Epidermal melanocyte (primary cell): ENCODE data around the gene RNF130.
"Not testable (repeated sequence)": the region's sequence is repeated elsewhere in the genome, so short reads cannot be mapped to it uniquely, and the experiment has no call there.

Experiments used
- DNase-seq: peaks from one replicate; pipeline ENCODE4 v3.0.0; 2011; ENCODE audit warnings: low spot score; ENCODE audit not compliant: insufficient read length

The RNF130 gene

GRCh38 chr5:179974946-179975712 is 96.4 kb downstream of the RNF130 start:
- DNase-seq: no peak

DNA sequence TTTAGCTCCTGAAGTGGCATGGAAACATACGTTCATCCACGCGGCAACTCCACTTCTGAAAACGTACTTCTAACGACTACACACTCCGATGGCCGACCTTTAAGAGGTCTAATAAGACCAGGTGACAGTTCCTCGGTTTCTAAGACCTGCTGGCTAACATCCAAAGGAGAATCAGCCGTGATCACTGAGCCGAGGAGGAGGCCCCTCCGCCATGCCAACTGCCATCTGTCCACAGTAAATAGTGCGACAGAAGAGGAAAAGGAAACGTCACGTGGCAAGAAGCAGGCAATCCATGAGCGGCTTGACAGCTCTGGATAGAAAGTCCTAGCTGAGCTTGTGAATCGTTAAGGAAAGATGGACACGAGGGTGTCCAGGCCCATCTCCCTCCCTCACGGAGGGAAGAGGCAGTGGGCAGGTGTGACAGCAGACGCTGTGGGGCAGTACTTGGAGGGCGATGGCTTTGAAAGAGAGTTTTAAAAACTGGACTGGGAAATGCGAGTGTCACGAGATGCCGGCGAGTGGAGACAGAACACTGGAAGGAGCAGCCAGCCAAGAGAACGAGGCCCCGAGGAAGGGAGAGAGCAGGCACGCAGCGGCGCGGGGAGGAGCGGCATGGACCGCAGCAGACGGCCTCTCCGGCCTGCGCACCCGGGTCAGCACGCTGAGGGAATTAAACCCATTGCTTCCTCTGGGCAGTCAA is 97.2 kb downstream of the RNF130 start:
- DNase-seq: no peak

DNA sequence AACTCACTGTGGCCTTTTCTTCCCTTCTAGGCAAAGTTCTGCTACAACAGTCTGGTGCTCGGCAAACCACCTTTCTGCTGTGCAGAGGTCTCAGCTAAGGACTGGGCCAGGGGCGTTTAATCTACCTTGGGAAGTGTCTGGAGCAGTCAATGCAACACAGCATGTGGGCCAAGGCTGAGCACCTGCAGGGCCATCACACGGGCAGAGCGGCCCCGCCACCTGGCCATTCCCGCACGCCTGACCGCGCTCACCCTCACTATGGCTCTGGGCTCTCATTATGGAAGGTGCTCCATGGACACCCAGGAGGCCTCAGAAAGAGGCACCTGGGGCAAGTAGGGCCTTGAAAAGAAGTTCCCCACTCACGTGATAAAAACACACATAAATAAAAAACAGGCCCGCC is 98.2 kb downstream of the RNF130 start:
- DNase-seq: no peak

- no peak for DNase-seq
Observed at GRCh38 chr5:179969110-179969509, 102.4 kb downstream of the RNF130 start.

- no peak for DNase-seq
Observed at GRCh38 chr5:179967489-179967888, 104.1 kb downstream of the RNF130 start.

DNA sequence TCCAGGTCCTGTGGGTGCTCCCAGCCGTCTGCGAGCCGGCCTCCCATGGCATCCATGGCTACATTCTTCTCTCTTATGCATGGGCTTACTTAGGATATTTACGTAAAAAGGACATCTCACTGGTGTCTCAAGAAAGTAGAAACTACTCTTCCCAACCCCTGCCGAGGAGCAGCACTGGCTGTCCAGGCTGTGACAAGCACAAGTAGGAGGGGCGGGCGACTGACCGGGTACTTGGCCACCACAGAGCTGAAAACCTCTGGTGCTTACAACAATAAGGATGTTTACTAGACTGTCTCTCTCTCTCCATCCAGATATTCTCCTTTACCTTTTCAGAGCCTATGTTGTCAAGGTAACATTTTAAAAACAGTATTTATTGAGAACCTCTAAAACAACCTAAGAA is 107.5 kb downstream of the RNF130 start:
- DNase-seq: no peak

DNA sequence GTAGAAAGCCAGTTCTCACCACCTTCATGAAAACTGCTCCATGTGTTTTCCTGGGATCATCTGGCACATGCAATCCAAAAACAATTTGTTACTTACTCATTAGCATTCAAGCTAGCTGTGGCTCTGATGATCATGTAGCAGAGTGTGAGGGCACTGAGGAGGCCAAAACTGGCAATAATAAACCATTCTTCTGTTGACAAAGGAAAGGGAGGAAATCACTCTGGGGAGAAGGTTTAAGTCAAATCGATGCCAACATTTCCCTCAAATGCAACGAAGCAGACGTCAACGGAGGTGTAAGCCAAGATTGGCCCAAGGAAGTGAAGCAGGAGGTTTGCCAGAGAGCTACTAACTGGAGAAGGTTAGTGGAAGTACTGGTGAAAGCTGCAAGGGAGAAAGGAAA is 108.2 kb downstream of the RNF130 start:
- DNase-seq: no peak

GRCh38 chr5:179960204-179960831 is 111.2 kb downstream of the RNF130 start:
- no peak for DNase-seq

DNA sequence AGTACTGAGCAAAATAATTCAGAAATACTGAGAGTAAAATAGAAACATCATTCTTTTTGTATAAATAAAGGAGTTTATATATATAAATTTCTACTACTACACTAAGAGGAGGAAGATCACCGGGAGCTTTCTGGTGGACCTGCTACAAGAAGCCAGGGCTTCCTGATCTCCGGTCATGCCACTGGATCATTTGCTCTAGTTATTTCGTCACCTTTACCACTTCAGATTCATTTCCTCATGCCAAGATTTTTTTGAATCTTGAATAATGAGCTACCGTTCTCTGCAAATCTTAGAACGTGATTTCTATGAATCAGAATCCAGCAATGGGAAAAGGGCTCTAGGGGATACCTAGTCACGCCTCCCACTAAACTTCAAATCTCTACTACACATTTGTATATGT is 111.9 kb downstream of the RNF130 start:
- no peak for DNase-seq

DNA sequence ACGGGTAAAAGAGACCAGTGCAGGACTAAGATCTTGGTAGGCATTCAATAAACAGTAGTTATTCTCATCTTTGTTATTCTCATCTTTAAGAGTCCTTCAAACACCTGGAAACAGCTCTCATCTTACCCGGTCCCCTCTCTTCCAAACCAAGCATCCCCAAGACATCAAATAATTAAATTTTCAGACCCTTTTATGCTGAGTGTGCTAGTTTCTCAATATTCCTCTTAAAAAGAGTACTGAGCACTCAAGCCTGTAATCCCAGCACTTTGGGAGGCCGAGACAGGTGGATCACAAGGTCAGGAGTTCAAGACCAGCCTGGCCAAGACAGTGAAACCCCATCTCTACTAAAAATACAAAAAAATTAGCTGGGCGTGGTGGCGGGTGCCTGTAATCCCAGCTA is 112.4 kb downstream of the RNF130 start:
- DNase-seq: not testable (repeated sequence)

DNA sequence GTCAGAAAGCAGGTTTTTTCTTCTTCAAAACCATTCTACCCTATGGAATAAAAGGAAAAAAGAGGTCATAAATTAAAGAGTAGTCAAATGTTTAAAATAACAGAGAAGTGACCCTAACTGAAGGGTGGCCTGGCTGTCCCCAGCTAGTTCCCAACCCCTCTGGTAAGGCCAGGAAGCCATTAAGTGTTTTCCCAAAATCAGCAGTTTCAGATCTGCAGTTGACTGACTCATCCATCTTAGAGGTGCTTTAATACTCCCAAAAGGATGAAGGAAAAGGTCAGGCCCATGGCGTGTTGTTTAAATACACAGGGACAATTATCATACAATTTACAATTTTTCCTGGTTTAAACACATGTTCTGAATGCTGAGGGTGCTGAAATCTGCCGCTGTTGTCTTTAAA is 115.9 kb downstream of the RNF130 start:
- DNase-seq: no peak

DNA sequence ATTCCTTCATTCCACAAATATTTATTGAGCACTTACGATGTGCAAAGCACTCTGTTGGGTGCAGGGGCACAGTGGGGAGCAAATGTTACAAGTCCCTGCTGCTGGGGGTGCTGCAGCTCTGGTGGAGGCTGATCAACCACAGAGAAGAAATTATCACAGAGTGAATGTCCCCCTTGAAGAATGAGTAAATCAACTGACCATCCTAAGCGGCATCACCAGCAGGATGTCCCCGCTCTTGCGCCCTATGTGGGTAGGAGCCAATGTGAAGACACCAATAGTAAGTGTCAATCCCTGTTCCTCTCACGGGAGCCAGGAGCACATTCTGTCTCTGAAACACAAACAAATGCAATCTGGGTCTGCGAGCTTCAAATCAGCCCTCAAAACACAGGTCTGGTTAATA is 116.5 kb downstream of the RNF130 start:
- DNase-seq: no peak

GRCh38 chr5:179954434-179954833 is 117.1 kb downstream of the RNF130 start:
- DNase-seq: no peak

- DNase-seq: no peak
Observed at GRCh38 chr5:179953987-179954386, 117.6 kb downstream of the RNF130 start.

DNA sequence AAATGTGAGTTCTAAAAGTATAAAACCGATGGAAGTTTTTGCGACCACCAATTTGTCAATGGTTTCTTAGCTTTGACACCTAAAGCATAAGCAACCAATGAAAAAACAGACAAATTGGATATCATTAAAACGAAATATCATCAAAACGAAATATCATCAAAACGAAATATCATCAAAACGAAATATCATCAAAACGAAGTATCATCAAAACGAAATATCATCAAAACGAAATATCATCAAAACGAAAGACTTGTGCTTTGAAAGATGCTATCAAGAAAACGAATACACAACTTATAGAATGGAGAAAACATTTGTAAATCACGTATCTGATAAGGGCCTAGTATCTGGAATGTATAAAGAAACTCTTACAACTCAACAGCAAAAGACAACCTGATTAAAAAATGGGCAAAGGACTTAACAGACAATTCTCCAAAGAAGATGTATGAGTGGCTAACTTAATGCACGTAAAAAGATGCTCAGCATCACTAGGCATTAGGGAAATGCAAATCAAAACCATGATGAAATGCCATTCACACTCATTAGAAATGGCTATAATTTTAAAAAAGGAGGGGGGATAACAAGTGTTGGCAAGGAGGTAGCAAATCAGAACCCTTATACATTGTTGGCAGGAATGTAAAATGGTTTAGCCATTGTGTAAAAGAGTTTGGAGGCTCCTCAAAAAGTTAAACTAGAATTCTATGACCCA is 134.4 kb downstream of the RNF130 start:
- DNase-seq: no peak

- DNase-seq: no peak
Observed at GRCh38 chr5:179930788-179931473, 140.6 kb downstream of the RNF130 start.

- DNase-seq: no peak
Observed at GRCh38 chr5:179927824-179928223, 143.7 kb downstream of the RNF130 start.

GRCh38 chr5:179926657-179927056 is 144.9 kb downstream of the RNF130 start:
- no peak for DNase-seq

DNA sequence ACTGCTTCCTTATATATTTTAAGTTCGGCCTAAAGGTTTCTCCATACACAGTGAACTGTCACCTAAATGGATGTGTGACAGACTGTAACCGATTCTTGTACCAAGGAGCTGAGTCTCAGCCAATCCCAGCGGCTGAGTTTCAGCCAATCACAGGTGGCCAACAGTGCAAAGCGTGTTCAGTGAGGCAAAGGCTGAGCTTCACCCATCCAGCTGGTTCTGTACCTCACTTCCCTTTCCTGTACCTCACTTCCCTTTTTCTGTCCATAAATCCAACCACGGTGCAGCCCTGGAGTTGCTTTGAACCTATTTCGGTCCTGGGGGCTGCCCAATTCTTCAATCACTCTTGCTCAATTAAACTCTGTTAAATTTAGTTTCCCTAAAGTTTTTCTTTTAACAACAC is 148.1 kb downstream of the RNF130 start:
- DNase-seq: no peak

GRCh38 chr5:179920175-179920574 is 151.4 kb downstream of the RNF130 start:
- no peak for DNase-seq

DNA sequence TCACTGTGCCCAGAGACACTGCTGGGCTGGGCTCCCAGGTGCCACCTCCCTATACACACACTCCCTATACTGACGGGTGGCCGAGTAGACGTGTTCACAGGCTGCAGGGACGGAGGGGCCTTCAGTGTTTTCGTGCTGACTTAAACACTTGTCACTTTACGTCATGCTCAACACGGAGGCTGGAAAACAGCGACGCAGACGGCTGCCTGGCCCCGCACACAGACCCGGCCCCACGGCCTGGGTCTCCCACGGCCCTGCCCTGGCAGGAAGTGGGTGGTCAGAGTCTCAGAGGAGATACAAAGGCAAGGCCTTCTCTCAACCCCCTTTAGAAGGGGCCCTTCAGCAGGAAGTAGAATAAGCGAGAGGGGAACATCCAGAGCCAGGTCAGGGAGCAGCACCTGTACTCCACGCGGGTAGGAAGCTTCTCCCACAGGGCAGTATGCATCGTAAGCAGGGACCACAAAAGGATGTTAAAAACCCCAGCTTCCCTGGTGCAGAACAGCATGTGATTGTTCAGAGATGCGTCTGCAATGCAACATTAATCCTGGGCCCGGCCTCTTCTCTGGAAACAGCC is 152.0 kb downstream of the RNF130 start:
- DNase-seq: no peak
